ENCODE data around the gene ZDHHC20. TPM values are rescaled to one million over a fixed set of nuclear protein-coding genes. Genes with fewer than 3 reads are reported as not detected.

The ZDHHC20 gene
- total and polyA plus RNA-seq, 2 of the 4 experiments (the other 2 are of a cell fraction), result 16.1 to 72.4 TPM

DNA sequence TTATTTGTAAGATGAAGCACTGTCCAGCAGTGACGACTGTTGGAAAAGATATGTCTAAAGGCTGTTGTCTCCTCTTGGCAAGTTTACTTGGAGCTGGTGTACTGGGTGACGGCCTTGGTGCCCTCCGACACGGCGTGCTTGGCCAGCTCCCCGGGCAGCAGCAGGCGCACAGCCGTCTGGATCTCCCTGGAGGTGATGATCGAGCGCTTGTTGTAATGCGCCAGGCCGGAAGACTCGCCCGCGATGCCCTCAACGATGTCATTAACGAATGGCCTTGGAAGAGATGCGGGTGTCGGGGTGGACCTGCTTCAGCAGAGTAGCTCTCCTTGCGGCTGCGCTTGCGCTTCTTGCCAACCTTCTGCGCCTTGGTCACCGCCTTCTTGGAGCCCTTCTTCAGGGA lies 24.6 kb upstream of the ZDHHC20 start:
- Histone ChIP-seq H3K4ac (ENCODE audit: low read depth, low read length) (no peak overlapping the region), H3K36me3 (ENCODE audit: control insufficient read depth, insufficient read depth, low read length) (no peaks in the 10 kb centered on the region), H3K79me1 (ENCODE audit: low read depth in 1 of 2, low read length in 2 of 2) (no peaks in the 10 kb centered on the region), H3K4me1 (ENCODE audit: control insufficient read depth, insufficient read depth, low read length) (no peaks in the 10 kb centered on the region), H3K27me3 (ENCODE audit: control insufficient read depth, insufficient read depth, low read length) (no peaks in the 10 kb centered on the region), H3K56ac (ENCODE audit: extremely low read depth, insufficient read depth, low read length) (no peak overlapping the region), H3K9me3 (ENCODE audit: control insufficient read depth, insufficient read depth, low read length) (peaks cover 11% of the 10 kb centered on the region), H2AK5ac (ENCODE audit: low read depth, low read length) (no peak overlapping the region), H3K18ac (ENCODE audit: low read depth, low read length) (no peak overlapping the region), H3K23ac (ENCODE audit: low read depth, low read length) (no peak overlapping the region), H3K9me1 (ENCODE audit: insufficient read depth, low read length) (no peaks in the 10 kb centered on the region), H4K8ac (ENCODE audit: low read depth in 2 of 2, low read length in 2 of 2) (no peak overlapping the region), H3K27ac (ENCODE audit: insufficient read depth, low read length) (no peak overlapping the region), H2BK5ac (ENCODE audit: low read depth, low read length, poor library complexity, severe bottlenecking) (no peak overlapping the region), H3K14ac (replicated peaks; ENCODE audit: low read depth, low read length) (no peak overlapping the region), H3K4me3 (ENCODE audit: insufficient read depth, low read depth, low read length) (no peak overlapping the region), H2AFZ (replicated peaks; ENCODE audit: low read length, poor library complexity) (no peak overlapping the region), H4K5ac (ENCODE audit: low read depth, low read length) (no peak overlapping the region), H3K9ac (ENCODE audit: low read depth, low read length) (no peak overlapping the region), H2BK120ac (ENCODE audit: low read depth, low read length) (no peak overlapping the region), H2AK9ac (replicated peaks; ENCODE audit: low read depth, low read length, poor library complexity) (no peak overlapping the region), H2BK20ac (ENCODE audit: low read depth, low read length) (no peak overlapping the region), H4K20me1 (ENCODE audit: insufficient read depth, low read length) (no peaks in the 10 kb centered on the region), H4K91ac (ENCODE audit: insufficient read depth, low read depth, low read length) (no peak overlapping the region), H2BK15ac (ENCODE audit: low read depth, low read length) (no peak overlapping the region), H3K4me2 (ENCODE audit: low read depth, low read length) (no peak overlapping the region)
- ChIA-PET POLR2A (ENCODE audit: unreplicated experiment) (no interaction called here), CTCF (no interaction called here)
- in situ Hi-C loops (cut with MboI; ENCODE audit: low sequenced_read_pairs), result loop anchor here (25.0 kb wide), 2 partner anchors 971 to 1296 kb away; partner anchors contain the start of gene GJB2
- dilution Hi-C loops (cut with HindIII; ENCODE audit: low sequenced_read_pairs, unreplicated experiment), result no loop called here
- DNase-seq (no peak), ATAC-seq (ENCODE audit: low read depth) (no peak)
- TF ChIP-seq, protein P1, sequence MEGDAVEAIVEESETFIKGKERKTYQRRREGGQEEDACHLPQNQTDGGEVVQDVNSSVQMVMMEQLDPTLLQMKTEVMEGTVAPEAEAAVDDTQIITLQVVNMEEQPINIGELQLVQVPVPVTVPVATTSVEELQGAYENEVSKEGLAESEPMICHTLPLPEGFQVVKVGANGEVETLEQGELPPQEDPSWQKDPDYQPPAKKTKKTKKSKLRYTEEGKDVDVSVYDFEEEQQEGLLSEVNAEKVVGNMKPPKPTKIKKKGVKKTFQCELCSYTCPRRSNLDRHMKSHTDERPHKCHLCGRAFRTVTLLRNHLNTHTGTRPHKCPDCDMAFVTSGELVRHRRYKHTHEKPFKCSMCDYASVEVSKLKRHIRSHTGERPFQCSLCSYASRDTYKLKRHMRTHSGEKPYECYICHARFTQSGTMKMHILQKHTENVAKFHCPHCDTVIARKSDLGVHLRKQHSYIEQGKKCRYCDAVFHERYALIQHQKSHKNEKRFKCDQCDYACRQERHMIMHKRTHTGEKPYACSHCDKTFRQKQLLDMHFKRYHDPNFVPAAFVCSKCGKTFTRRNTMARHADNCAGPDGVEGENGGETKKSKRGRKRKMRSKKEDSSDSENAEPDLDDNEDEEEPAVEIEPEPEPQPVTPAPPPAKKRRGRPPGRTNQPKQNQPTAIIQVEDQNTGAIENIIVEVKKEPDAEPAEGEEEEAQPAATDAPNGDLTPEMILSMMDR (conservative IDR thresholded peaks at IDR 0.05; ENCODE audit: low read depth, low read length), result no peak
- TF ChIP-seq MAZ (IDR thresholded peaks at IDR 0.05; ENCODE audit: borderline replicate concordance, low read depth, low read length) (no peak), CEBPB (IDR thresholded peaks at IDR 0.05; ENCODE audit: low read depth, low read length) (no peak), FOS (IDR thresholded peaks at IDR 0.05; ENCODE audit: low read depth, low read length) (no peak), POLR2A (IDR thresholded peaks at IDR 0.05; ENCODE audit: low read depth, low read length) (no peak), BHLHE40 (IDR thresholded peaks at IDR 0.05; ENCODE audit: low read depth, low read length) (no peak), MXI1 (IDR thresholded peaks at IDR 0.05; ENCODE audit: borderline replicate concordance, low read depth, low read length) (no peak), RCOR1 (IDR thresholded peaks at IDR 0.05; ENCODE audit: insufficient replicate concordance, low read length) (no peak), MAFK (IDR thresholded peaks at IDR 0.05; ENCODE audit: low read depth, low read length) (no peak), CHD1 (IDR thresholded peaks at IDR 0.05; ENCODE audit: low read depth, low read length) (no peak), NFE2L2 (IDR thresholded peaks at IDR 0.05; ENCODE audit: low read depth, low read length) (no peak), RFX5 (IDR thresholded peaks at IDR 0.05; ENCODE audit: low read depth, low read length) (no peak), RAD21 (IDR thresholded peaks at IDR 0.05; ENCODE audit: low read length) (no peak), SMC3 (IDR thresholded peaks at IDR 0.05; ENCODE audit: low read depth, low read length) (no peak)
- TF ChIP-seq, protein P2, sequence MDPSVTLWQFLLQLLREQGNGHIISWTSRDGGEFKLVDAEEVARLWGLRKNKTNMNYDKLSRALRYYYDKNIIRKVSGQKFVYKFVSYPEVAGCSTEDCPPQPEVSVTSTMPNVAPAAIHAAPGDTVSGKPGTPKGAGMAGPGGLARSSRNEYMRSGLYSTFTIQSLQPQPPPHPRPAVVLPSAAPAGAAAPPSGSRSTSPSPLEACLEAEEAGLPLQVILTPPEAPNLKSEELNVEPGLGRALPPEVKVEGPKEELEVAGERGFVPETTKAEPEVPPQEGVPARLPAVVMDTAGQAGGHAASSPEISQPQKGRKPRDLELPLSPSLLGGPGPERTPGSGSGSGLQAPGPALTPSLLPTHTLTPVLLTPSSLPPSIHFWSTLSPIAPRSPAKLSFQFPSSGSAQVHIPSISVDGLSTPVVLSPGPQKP (IDR thresholded peaks at IDR 0.05; ENCODE audit: borderline replicate concordance, low read depth, low read length), result no peak
- TF ChIP-seq, protein P3, sequence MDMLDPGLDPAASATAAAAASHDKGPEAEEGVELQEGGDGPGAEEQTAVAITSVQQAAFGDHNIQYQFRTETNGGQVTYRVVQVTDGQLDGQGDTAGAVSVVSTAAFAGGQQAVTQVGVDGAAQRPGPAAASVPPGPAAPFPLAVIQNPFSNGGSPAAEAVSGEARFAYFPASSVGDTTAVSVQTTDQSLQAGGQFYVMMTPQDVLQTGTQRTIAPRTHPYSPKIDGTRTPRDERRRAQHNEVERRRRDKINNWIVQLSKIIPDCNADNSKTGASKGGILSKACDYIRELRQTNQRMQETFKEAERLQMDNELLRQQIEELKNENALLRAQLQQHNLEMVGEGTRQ (IDR thresholded peaks at IDR 0.05; ENCODE audit: low read depth, low read length), result no peak
- intact Hi-C loops (cut with micrococcal nuclease), result loop anchor here (10.0 kb wide), 1 partner anchor 1271 kb away; no protein-coding TSS in a partner anchor
- no TSS peak for BruUV-seq (replicated peaks)
- WGBS, 2 experiments (ENCODE audit: extremely low coverage in 2 of 2, insufficient read length in 1 of 2), result 83% methylated on average over 18 of the region's 24 CpGs; no CpG with 5 or more reads in 1 of the 2 experiments
